Posterior vena cava (tissue), 2 donors: ENCODE results near the gene FLRT3. TPM values are rescaled to one million over a fixed set of nuclear protein-coding genes. Genes with fewer than 3 reads are reported as not detected.

Source experiments
- DNase-seq: peaks from one replicate; pipeline ENCODE4 v3.0.0-alpha.2; 2020; ENCODE audit warnings: low spot score
- intact Hi-C, 2 donors: fragments of 100-400 bp; cut with DNase I; formaldehyde crosslinking; loops; one replicate each; pipeline versions ENCODE4 v1.14.1 to v1.14.2; 2022 to 2023
- long read RNA-seq, 2 donors: library from polyadenylated mRNA; unstranded; transcript quantifications; one replicate each; pipeline ENCODE4 v2.0.0, GENCODE V29; 2020 to 2021
- total RNA-seq, 2 donors: library from RNA; stranded (reverse); fragmentation: NEBNext Ultra II Directional; extraction: Animal tissue kit (Norgen Biotek cat#: 25700); gene quantifications; one replicate each; pipeline ENCODE4 v1.2.1, GENCODE V29; 2021
- donor health status: DM: yes; HTN: yes; CAD: no.
- donor health status: DM: yes; HTN: yes; CAD: no.

Gene FLRT3
- total RNA-seq = 1 to 10 TPM in 1 of 2 donors, under 1 TPM in 1; 0.65 to 1.3 TPM
- long read RNA-seq, donor 1, partial matches to known transcripts = 0 of 1 reads
- long read RNA-seq, donor 1, other reads (novel, unspliced or antisense) = 1 of 1 reads
- long read RNA-seq, donor 2 = 0 reads

GRCh38 chr20:14337400-14338171 lies at the start of gene FLRT3:
Gene FLRT3 (minus strand): TSS chr20:14337612. CDS start chr20:14327506, 10,106 bp downstream.
- intact Hi-C loops = no loop called here
- peak; percentile 84 for DNase-seq

- intact Hi-C loops = no loop called here
- DNase-seq = no peak
Observed at GRCh38 chr20:14386726-14387125, 49.3 kb upstream of the FLRT3 start.

- no peak for DNase-seq
- intact Hi-C loops = no loop called here
Observed at GRCh38 chr20:14385176-14385740, 47.8 kb upstream of the FLRT3 start.

GRCh38 chr20:14384416-14385175 lies 47.2 kb upstream of the FLRT3 start:
- intact Hi-C loops = no loop called here
- DNase-seq = no peak

- no peak for DNase-seq
- intact Hi-C loops = no loop called here
Observed at GRCh38 chr20:14383335-14383734, 45.9 kb upstream of the FLRT3 start.

GRCh38 chr20:14378326-14378725 lies 40.9 kb upstream of the FLRT3 start:
- intact Hi-C loops = no loop called here
- no peak for DNase-seq

GRCh38 chr20:14375416-14375985 lies 38.1 kb upstream of the FLRT3 start:
- intact Hi-C loops = no loop called here
- DNase-seq = no peak

GRCh38 chr20:14374196-14374595 lies 36.8 kb upstream of the FLRT3 start:
- no peak for DNase-seq
- intact Hi-C loops = no loop called here

GRCh38 chr20:14361509-14362345 lies 24.3 kb upstream of the FLRT3 start:
- DNase-seq = no peak
- intact Hi-C loops = no loop called here

- DNase-seq = no peak
- intact Hi-C loops = no loop called here
Observed at GRCh38 chr20:14360416-14360815, 23.0 kb upstream of the FLRT3 start.

- DNase-seq = no peak
- intact Hi-C loops = no loop called here
Observed at GRCh38 chr20:14355791-14356190, 18.4 kb upstream of the FLRT3 start.

- intact Hi-C loops = no loop called here
- no peak for DNase-seq
Observed at GRCh38 chr20:14344746-14345145, 7.3 kb upstream of the FLRT3 start.

- DNase-seq = no peak
- intact Hi-C loops = no loop called here
Observed at GRCh38 chr20:14343491-14344065, 6.2 kb upstream of the FLRT3 start.

- no peak for DNase-seq
- intact Hi-C loops = no loop called here
Observed at GRCh38 chr20:14342918-14343317, 5.5 kb upstream of the FLRT3 start.

- DNase-seq = no peak
- intact Hi-C loops = no loop called here
Observed at GRCh38 chr20:14341801-14342200, 4.4 kb upstream of the FLRT3 start.

GRCh38 chr20:14336686-14337085 lies 726 bp downstream of the FLRT3 start:
- no peak for DNase-seq
- intact Hi-C loops = no loop called here

GRCh38 chr20:14335052-14335451 lies 2.4 kb downstream of the FLRT3 start:
- intact Hi-C loops = no loop called here
- DNase-seq = no peak

GRCh38 chr20:14334306-14334930 lies 3.0 kb downstream of the FLRT3 start:
- DNase-seq = no peak
- intact Hi-C loops = no loop called here
